ENCODE results near the gene STK39. TPM values are rescaled to one million over a fixed set of nuclear protein-coding genes. Genes with fewer than 3 reads are reported as not detected.
A peak's percentile ranks its signal among the peaks of the same experiment; 100 is the strongest.

STK39 gene
- total RNA-seq (14.4 and 16.7 TPM in 2 replicates), polyA plus RNA-seq (30.1 and 51.7 TPM in 2 replicates), polyA minus RNA-seq (ENCODE audit: low replicate concordance) (1.6 and 9.2 TPM in 2 replicates)
- 24.5 and 41.4 TPM in 2 replicates for polyA plus RNA-seq (2012)

GRCh38 chr2:168247341-168248261, at the start of gene STK39:
TSS of gene STK39 (minus strand) at chr2:168247595. CDS start at chr2:168247435, 160 bp downstream.
- TF ChIP-seq CTCF (conservative IDR thresholded peaks at IDR 0.05 in 1 of 2, IDR thresholded peaks at IDR 0.05 in 1 of 2; ENCODE audit: low read depth in 1 of 2, low read length in 2 of 2) (peak in 1 of 2 donors; percentile 10), EZH2 (IDR thresholded peaks at IDR 0.05; ENCODE audit: low read length, missing control alignments) (no peak)
- Histone ChIP-seq H3K27me3 (ENCODE audit: control insufficient read depth, insufficient read depth, low read length) (no peaks in the 10 kb centered on the region), H2AFZ (ENCODE audit: low read length) (peak within 1 kb of the TSS; percentile 47), H4K20me1 (ENCODE audit: control insufficient read depth, extremely low read depth, insufficient read depth, low read length) (no peaks in the 10 kb centered on the region), H3K4me1 (ENCODE audit: control insufficient read depth, extremely low read depth, insufficient read depth, low read length) (no peaks in the 10 kb centered on the region), H3K79me2 (ENCODE audit: control insufficient read depth, insufficient read depth, low read length) (peaks cover 32% of the 10 kb centered on the region), H3K27ac (ENCODE audit: insufficient read depth, low read length) (peak within 1 kb of the TSS; percentile 66), H3K9me3 (ENCODE audit: control insufficient read depth, insufficient read depth, low read depth, low read length) (no peaks in the 10 kb centered on the region), H3K9ac (ENCODE audit: insufficient read depth, low read length) (peak within 1 kb of the TSS; percentile 67), H3K4me3 (replicated peaks in 1 of 4; ENCODE audit: control extremely low read depth in 1 of 4, insufficient read depth in 1 of 4, low read depth in 3 of 4, low read length in 4 of 4) (peak within 1 kb of the TSS; percentile 63 to 87 (median 74)), H3K4me2 (ENCODE audit: extremely low read depth, insufficient read depth, low read length) (peak within 1 kb of the TSS; percentile 89), H3K36me3 (ENCODE audit: control insufficient read depth, insufficient read depth, low read length) (no peaks in the 10 kb centered on the region)
- DNase-seq (ENCODE audit: low read depth in 2 of 2), result peak; percentile 73 to 80

GRCh38 chr2:168295051-168295450, 47.7 kb upstream of the STK39 start:
- no peak overlapping the region for H3K27ac ChIP-seq (ENCODE audit: insufficient read depth, low read length)

More at GRCh38 chr2:168295051-168295450, 47.7 kb upstream of the STK39 start:
- no peaks in the 10 kb centered on the region for H3K4me1 ChIP-seq (ENCODE audit: control insufficient read depth, extremely low read depth, insufficient read depth, low read length)
- no peaks in the 10 kb centered on the region for H4K20me1 ChIP-seq (ENCODE audit: control insufficient read depth, extremely low read depth, insufficient read depth, low read length)
- H3K36me3 ChIP-seq (ENCODE audit: control insufficient read depth, insufficient read depth, low read length), result no peaks in the 10 kb centered on the region
- no peaks in the 10 kb centered on the region for H3K9me3 ChIP-seq (ENCODE audit: control insufficient read depth, insufficient read depth, low read depth, low read length)
- no peaks in the 10 kb centered on the region for H3K27me3 ChIP-seq (ENCODE audit: control insufficient read depth, insufficient read depth, low read length)
- no peak for TF ChIP-seq CTCF (conservative IDR thresholded peaks at IDR 0.05 in 1 of 2, IDR thresholded peaks at IDR 0.05 in 1 of 2; ENCODE audit: low read depth in 1 of 2, low read length in 2 of 2)
- no peak for TF ChIP-seq EZH2 (IDR thresholded peaks at IDR 0.05; ENCODE audit: low read length, missing control alignments)
- no peak overlapping the region for H3K9ac ChIP-seq (ENCODE audit: insufficient read depth, low read length)
- no peak overlapping the region for H3K4me2 ChIP-seq (ENCODE audit: extremely low read depth, insufficient read depth, low read length)
- no peak overlapping the region for H3K4me3 ChIP-seq (replicated peaks in 1 of 4; ENCODE audit: control extremely low read depth in 1 of 4, insufficient read depth in 1 of 4, low read depth in 3 of 4, low read length in 4 of 4)
- H3K79me2 ChIP-seq (ENCODE audit: control insufficient read depth, insufficient read depth, low read length), result no peaks in the 10 kb centered on the region
- no peak for DNase-seq (ENCODE audit: low read depth in 2 of 2)
- no peak overlapping the region for H2AFZ ChIP-seq (ENCODE audit: low read length)

Measured in fibroblast of lung (primary cell).